Skeletal muscle cell (primary cell): Measurements from ENCODE around the gene PAAF1.
"Not testable (repeated sequence)": the region's sequence is repeated elsewhere in the genome, so short reads cannot be mapped to it uniquely, and the experiment has no call there.

Experiments used
- DNase-seq: peaks from one replicate; pipeline ENCODE4 v3.0.0-alpha.2; 2010; ENCODE audit warnings: low read depth
- H3K4me3 ChIP-seq: 2 replicates; pipeline ENCODE4 v1.5.1; 2011; ENCODE audit warnings: low read depth, mild to moderate bottlenecking, control low read depth, low read length, moderate library complexity

The PAAF1 gene

GRCh38 chr11:73875840-73876239 is 959 bp upstream of the PAAF1 start:
- H3K4me3 ChIP-seq, result peak overlapping the region; percentile 91
- DNase-seq, result no peak

- no peak for DNase-seq
- no peak overlapping the region for H3K4me3 ChIP-seq
Measured at GRCh38 chr11:73878771-73879170, 2.0 kb downstream of the PAAF1 start.

GRCh38 chr11:73880449-73880848 is 3.6 kb downstream of the PAAF1 start:
- not testable (repeated sequence) for H3K4me3 ChIP-seq, DNase-seq

GRCh38 chr11:73883856-73884255 is 7.1 kb downstream of the PAAF1 start:
- H3K4me3 ChIP-seq, result no peak overlapping the region
- DNase-seq, result no peak

GRCh38 chr11:73888244-73888643 is 11.4 kb downstream of the PAAF1 start:
- DNase-seq, result no peak
- H3K4me3 ChIP-seq, result no peak overlapping the region

- no peak overlapping the region for H3K4me3 ChIP-seq
- no peak for DNase-seq
Measured at GRCh38 chr11:73889019-73889418, 12.2 kb downstream of the PAAF1 start.

GRCh38 chr11:73889536-73889935 is 12.7 kb downstream of the PAAF1 start:
- DNase-seq, result no peak
- H3K4me3 ChIP-seq, result no peak overlapping the region

GRCh38 chr11:73893041-73893440 is 16.2 kb downstream of the PAAF1 start:
- H3K4me3 ChIP-seq, result no peak overlapping the region
- DNase-seq, result no peak

- no peak overlapping the region for H3K4me3 ChIP-seq
- no peak for DNase-seq
Measured at GRCh38 chr11:73894725-73895335, 18.0 kb downstream of the PAAF1 start.

GRCh38 chr11:73902303-73902702 is 25.5 kb downstream of the PAAF1 start:
- no peak overlapping the region for H3K4me3 ChIP-seq
- no peak for DNase-seq

GRCh38 chr11:73907191-73907590 is 30.4 kb downstream of the PAAF1 start:
- no peak overlapping the region for H3K4me3 ChIP-seq
- DNase-seq, result no peak

GRCh38 chr11:73912026-73912425 is 35.2 kb downstream of the PAAF1 start:
- no peak overlapping the region for H3K4me3 ChIP-seq
- no peak for DNase-seq

- no peak for DNase-seq
- no peak overlapping the region for H3K4me3 ChIP-seq
Measured at GRCh38 chr11:73913472-73913871, 36.7 kb downstream of the PAAF1 start.

GRCh38 chr11:73914284-73914683 is 37.5 kb downstream of the PAAF1 start:
- no peak overlapping the region for H3K4me3 ChIP-seq
- DNase-seq, result no peak

GRCh38 chr11:73916435-73916834 is 39.6 kb downstream of the PAAF1 start:
- no peak overlapping the region for H3K4me3 ChIP-seq
- no peak for DNase-seq

- no peak for DNase-seq
- no peak overlapping the region for H3K4me3 ChIP-seq
Measured at GRCh38 chr11:73921180-73921579, 44.4 kb downstream of the PAAF1 start.

GRCh38 chr11:73929388-73929787 is 52.6 kb downstream of the PAAF1 start:
- no peak overlapping the region for H3K4me3 ChIP-seq
- DNase-seq, result no peak

- peak; percentile 37 for DNase-seq
- H3K4me3 ChIP-seq, result no peak overlapping the region
Measured at GRCh38 chr11:73931039-73931645, 54.3 kb downstream of the PAAF1 start.

- DNase-seq, result no peak
- H3K4me3 ChIP-seq, result no peak overlapping the region
Measured at GRCh38 chr11:73931951-73932350, 55.2 kb downstream of the PAAF1 start.

GRCh38 chr11:73932781-73933180 is 56.0 kb downstream of the PAAF1 start:
- H3K4me3 ChIP-seq, result no peak overlapping the region
- no peak for DNase-seq

GRCh38 chr11:73936047-73936446 is 59.2 kb downstream of the PAAF1 start:
- not testable (repeated sequence) for H3K4me3 ChIP-seq

More at GRCh38 chr11:73936047-73936446, 59.2 kb downstream of the PAAF1 start:
- not testable (repeated sequence) for DNase-seq
